Hair follicle dermal papilla cell (primary cell): Measurements from ENCODE around the gene TNKS1BP1. TPM values are rescaled to one million over a fixed set of nuclear protein-coding genes. Genes with fewer than 3 reads are reported as not detected.

Experiments used
- total RNA-seq: library from RNA; depleted of rRNA; stranded (reverse); fragments of >200 nt; gene quantifications from 2 replicates; pipeline ENCODE4 v1.2.3, GENCODE V29; 2012

The TNKS1BP1 gene, protein sequence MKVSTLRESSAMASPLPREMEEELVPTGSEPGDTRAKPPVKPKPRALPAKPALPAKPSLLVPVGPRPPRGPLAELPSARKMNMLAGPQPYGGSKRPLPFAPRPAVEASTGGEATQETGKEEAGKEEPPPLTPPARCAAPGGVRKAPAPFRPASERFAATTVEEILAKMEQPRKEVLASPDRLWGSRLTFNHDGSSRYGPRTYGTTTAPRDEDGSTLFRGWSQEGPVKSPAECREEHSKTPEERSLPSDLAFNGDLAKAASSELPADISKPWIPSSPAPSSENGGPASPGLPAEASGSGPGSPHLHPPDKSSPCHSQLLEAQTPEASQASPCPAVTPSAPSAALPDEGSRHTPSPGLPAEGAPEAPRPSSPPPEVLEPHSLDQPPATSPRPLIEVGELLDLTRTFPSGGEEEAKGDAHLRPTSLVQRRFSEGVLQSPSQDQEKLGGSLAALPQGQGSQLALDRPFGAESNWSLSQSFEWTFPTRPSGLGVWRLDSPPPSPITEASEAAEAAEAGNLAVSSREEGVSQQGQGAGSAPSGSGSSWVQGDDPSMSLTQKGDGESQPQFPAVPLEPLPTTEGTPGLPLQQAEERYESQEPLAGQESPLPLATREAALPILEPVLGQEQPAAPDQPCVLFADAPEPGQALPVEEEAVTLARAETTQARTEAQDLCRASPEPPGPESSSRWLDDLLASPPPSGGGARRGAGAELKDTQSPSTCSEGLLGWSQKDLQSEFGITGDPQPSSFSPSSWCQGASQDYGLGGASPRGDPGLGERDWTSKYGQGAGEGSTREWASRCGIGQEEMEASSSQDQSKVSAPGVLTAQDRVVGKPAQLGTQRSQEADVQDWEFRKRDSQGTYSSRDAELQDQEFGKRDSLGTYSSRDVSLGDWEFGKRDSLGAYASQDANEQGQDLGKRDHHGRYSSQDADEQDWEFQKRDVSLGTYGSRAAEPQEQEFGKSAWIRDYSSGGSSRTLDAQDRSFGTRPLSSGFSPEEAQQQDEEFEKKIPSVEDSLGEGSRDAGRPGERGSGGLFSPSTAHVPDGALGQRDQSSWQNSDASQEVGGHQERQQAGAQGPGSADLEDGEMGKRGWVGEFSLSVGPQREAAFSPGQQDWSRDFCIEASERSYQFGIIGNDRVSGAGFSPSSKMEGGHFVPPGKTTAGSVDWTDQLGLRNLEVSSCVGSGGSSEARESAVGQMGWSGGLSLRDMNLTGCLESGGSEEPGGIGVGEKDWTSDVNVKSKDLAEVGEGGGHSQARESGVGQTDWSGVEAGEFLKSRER (N-terminal part only)
- 189 and 200 TPM in 2 replicates for total RNA-seq

DNA sequence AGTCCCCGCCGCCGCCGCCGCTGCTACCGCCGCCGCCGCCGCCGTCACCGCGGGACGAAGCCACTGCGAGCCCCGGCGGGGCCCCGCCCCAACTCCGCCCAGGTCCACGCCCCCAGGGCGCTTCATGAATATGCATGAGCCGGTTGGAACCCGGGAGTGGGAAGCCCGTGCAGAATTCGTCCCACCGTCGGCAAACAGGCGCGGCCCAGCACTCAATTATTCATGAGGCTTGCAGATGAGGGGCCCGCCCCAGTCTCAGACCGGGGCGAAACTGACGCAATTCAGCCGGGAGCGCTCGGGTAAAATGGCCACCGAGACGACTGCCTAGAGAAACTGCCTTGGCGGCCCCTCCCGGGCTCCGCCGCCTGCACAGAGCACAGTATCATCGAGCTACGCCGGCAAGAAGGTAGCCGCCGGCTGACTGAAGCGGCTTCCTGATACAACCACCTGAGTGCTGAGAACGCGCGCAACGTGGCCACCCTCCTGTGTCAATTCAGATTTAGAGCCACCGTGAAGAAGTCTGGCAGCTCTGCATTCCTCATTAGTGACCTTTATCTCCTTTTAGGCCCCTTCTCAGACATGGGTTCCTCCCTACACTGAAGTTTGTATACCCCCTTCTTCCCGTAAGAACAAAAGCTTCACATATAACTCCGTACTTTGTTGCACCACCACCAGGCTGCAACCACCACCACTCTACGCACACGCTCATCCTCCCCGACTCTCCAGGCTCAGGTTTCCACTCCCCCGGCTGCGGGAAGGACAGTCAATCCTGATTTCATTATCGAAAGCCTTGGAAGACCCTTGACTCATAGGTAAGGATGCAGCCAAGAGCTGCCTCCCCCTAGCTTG is at the start of gene TNKS1BP1:
TNKS1BP1 (minus strand) TSS at position 67 of the 849 bp plus-strand sequence. CDS start 3,067 bp downstream, outside the sequence.

DNA sequence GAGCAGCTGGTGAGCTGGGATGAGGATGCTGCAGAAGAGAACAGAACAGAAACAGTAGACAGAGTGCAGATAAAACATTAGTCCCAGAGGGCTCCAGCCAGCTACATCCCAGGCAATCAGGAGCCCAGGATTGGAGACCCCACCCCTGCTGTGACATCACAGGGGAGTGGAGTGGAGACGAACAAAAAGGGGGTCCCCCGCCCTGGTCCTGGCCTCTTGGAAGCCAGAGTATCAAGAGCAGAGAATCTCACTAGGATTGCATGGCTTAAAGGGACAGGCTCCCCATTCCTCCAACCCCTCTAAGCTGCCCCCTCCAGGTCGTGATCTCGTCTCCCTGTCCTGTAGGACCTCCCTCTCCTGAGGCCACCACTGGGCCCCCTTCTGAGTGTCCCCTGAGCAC is 13.4 kb upstream of the TNKS1BP1 start, which contains the start of gene P2RX3:
P2RX3 (plus strand) TSS at position 211 of the 400 bp plus-strand sequence. CDS start 199 bp downstream, outside the sequence.

GRCh38 chr11:57335343-57336110 is 10.8 kb upstream of the TNKS1BP1 start, which contains the start of gene SSRP1:
Gene SSRP1 (minus strand): TSS chr11:57335892. CDS start chr11:57335121, 771 bp downstream.

Other genes starting within 250 kb of the TNKS1BP1 start
- not detected in 2 replicates for gene LRRC55, start 143.0 kb downstream of the TNKS1BP1 start, total RNA-seq
- gene APLNR, start 87.7 kb downstream of the TNKS1BP1 start, total RNA-seq, result not detected in 2 replicates
- 56.8 and 58.1 TPM in 2 replicates for gene SSRP1, start 10.9 kb upstream of the TNKS1BP1 start, total RNA-seq
- gene P2RX3, start 13.4 kb upstream of the TNKS1BP1 start, total RNA-seq, result not detected in 2 replicates
- gene PRG3, start 56.2 kb upstream of the TNKS1BP1 start, total RNA-seq, result not detected in 2 replicates
- not detected in 2 replicates for gene PRG2, start 65.7 kb upstream of the TNKS1BP1 start, total RNA-seq
- 32.4 and 54.8 TPM in 2 replicates for gene SLC43A3, start 102.2 kb upstream of the TNKS1BP1 start, total RNA-seq
- 0.12 and 0.49 TPM in 2 replicates for gene RTN4RL2, start 135.6 kb upstream of the TNKS1BP1 start, total RNA-seq
- 12.9 and 19.1 TPM in 2 replicates for gene SLC43A1, start 190.8 kb upstream of the TNKS1BP1 start, total RNA-seq
- gene TIMM10, start 205.8 kb upstream of the TNKS1BP1 start, total RNA-seq, result 10.5 and 12.3 TPM in 2 replicates
- not detected in 2 replicates for gene SMTNL1, start 212.6 kb upstream of the TNKS1BP1 start, total RNA-seq
- gene UBE2L6, start 242.7 kb upstream of the TNKS1BP1 start, total RNA-seq, result 64.8 and 65.7 TPM in 2 replicates